ENCODE results near the gene APOE. TPM values are rescaled to one million over a fixed set of nuclear protein-coding genes. Genes with fewer than 3 reads are reported as not detected.

The APOE gene
- total RNA-seq (2022; extraction: Qiagen RNA extraction) = 11.7 to 21.1 TPM (median 12.6 TPM) in 5 replicates

DNA sequence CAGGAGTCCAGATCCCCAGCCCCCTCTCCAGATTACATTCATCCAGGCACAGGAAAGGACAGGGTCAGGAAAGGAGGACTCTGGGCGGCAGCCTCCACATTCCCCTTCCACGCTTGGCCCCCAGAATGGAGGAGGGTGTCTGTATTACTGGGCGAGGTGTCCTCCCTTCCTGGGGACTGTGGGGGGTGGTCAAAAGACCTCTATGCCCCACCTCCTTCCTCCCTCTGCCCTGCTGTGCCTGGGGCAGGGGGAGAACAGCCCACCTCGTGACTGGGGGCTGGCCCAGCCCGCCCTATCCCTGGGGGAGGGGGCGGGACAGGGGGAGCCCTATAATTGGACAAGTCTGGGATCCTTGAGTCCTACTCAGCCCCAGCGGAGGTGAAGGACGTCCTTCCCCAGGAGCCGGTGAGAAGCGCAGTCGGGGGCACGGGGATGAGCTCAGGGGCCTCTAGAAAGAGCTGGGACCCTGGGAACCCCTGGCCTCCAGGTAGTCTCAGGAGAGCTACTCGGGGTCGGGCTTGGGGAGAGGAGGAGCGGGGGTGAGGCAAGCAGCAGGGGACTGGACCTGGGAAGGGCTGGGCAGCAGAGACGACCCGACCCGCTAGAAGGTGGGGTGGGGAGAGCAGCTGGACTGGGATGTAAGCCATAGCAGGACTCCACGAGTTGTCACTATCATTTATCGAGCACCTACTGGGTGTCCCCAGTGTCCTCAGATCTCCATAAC lies at the start of gene APOE:
Gene APOE, plus strand, starts transcription at position 360 of the 724 bp plus-strand sequence. CDS start 829 bp downstream, outside the sequence.

DNA sequence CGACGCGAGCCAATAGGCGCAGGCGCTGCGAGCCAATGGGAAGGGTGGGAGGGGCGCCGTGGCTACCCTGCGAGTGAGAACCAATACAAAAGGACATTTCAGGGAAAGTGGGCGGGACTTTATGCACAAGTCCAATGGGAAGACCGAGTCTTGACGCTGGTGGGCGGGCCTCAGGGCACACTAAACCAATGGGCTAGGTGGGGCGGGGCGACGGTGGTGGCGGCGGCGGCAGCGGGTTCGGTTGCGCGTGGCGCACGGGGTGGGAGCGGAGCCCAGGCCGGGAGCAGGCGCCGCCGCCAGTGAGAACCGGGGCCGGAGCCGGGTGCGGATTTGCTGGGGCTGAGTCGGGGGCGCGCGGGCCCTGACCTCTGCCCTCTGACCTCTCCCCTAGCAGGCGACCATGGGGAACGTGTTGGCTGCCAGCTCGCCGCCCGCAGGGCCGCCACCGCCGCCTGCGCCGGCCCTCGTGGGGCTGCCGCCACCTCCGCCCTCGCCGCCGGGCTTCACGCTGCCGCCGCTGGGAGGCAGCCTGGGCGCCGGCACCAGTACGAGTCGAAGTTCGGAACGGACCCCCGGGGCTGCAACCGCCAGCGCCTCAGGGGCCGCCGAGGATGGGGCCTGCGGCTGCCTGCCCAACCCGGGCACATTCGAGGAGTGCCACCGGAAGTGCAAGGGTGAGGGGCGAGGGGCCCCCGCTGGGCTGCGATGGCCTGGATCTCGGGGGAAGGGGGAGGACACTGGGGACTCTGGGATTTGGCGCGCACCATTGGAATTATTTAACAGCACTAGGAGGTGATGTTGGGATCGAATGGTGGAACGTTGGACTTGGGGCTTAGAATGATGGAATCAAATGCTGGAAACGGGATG lies 14.3 kb upstream of the APOE start, which contains the start of gene TOMM40:
Gene TOMM40, plus strand, starts transcription at position 239 of the 867 bp plus-strand sequence. Its CDS starts 162 bp downstream, at position 401.

DNA sequence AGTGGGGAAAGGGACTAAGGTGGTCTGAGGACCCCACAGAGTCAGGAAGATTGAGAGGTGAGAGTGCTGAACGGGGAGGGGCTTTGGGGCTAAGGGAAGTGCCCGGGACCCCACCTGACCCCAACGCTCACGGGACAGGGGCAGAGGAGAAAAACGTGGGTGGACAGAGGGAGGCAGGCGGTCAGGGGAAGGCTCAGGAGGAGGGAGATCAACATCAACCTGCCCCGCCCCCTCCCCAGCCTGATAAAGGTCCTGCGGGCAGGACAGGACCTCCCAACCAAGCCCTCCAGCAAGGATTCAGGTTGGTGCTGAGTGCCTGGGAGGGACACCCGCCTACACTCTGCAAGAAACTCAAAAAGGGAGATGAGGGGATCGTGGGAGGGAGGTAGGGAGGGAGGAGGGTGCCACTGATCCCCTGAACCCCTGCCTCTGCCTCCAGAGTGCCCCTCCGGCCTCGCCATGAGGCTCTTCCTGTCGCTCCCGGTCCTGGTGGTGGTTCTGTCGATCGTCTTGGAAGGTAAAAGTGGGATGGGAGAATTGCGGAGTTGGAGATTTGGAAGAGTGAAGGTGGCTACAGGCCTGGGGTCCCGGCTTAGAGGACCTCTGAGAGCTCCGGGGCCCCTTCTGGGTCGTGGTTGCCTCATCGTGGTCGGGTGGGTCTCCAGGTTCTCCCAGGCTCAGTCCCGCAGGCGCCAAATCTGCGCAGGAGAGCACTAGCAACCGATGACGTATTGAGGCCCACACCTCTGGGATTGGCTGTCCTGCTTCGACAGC lies 9.0 kb downstream of the APOE start, which contains the start of gene APOC1:
Gene APOC1, plus strand, starts transcription at position 176 of the 774 bp plus-strand sequence. Its CDS starts 284 bp downstream, at position 460.

DNA sequence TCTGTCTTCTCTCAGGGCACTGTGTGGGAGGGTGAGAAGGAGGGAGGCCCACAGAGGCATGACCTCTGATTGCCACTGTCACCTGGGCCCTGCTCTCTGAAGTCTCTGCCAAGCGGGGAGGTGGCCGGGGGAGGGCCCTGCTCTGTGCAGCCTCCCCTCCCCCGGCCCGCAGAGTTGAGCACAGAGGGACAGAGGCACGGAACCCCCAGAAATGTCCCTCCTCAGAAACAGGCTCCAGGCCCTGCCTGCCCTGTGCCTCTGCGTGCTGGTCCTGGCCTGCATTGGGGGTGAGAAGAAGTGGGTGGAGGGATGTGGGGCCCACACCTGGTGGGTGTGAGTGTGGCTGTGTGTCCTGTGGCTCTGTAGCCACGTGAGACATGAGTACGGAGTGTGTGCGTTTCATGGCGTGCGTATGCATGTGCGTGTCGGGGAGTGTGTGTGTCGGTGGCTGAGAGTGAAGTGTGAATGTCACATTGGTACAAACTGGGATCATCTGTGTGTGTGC lies 36.5 kb downstream of the APOE start, which contains the start of gene APOC4:
Gene APOC4, plus strand, starts transcription at position 171 of the 505 bp plus-strand sequence. Its CDS starts 41 bp downstream, at position 212.

DNA sequence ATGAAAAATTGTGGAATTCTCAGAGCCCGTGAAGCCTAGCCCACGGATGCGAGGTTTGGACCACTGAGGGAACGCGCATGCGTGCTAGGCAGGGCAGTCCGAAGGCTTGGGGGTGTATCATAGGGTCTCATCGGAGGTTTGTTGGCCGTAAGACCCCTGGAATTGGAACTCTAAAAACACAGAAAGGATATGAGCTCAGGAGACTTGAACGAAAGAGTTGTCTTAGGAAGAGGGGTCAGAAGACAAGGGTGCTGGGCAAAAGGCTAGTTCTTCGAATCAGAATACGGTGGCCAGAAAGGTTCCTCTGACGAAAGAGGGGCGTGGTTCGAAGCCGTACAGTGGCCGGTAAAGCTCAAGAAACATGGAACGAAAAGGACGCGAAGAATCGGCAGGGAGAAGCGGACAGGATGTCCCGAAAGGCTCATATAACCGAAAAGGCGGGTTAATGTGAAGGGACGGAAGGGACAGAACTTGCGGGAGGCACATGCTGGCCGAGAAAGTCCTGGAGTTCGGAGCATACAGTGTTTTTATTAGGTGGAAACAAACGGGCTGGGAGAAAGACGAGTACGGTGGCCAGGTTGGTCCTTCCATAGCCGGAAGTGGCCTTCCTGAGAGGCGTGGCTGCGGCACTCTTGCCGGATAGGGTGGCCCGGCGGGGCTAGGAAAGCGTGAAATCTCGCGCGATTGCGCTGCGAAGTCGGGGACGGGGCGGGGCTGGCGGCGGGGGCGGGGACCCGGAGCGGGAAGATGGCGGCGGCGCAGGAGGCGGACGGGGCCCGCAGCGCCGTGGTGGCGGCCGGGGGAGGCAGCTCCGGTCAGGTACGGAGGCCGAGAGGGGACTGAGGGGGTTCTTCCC lies 49.3 kb downstream of the APOE start, which contains the start of gene CLPTM1:
Gene CLPTM1, plus strand, starts transcription at position 732 of the 856 bp plus-strand sequence. Its CDS starts 16 bp downstream, at position 748.

Other genes with a start within 250 kb of the APOE start
- 8.8 to 10.3 TPM (median 9.3 TPM) in 5 replicates for gene CEACAM19, start 234.3 kb upstream of the APOE start, total RNA-seq (2022; extraction: Qiagen RNA extraction)
- 0.08 to 0.12 TPM (median 0.08 TPM) in 4 of 5 replicates, not detected in the other for gene CEACAM16, start 206.6 kb upstream of the APOE start, total RNA-seq (2022; extraction: Qiagen RNA extraction)
- 36.7 to 63.9 TPM (median 55.2 TPM) in 5 replicates for gene BCL3, start 157.1 kb upstream of the APOE start, total RNA-seq (2022; extraction: Qiagen RNA extraction)
- gene CBLC, start 127.9 kb upstream of the APOE start, total RNA-seq (2022; extraction: Qiagen RNA extraction) = not detected in 5 replicates
- gene BCAM, start 96.7 kb upstream of the APOE start, total RNA-seq (2022; extraction: Qiagen RNA extraction) = 67.1 to 85.2 TPM (median 79.0 TPM) in 5 replicates
- gene NECTIN2, start 59.5 kb upstream of the APOE start, total RNA-seq (2022; extraction: Qiagen RNA extraction) = 69.2 to 81.2 TPM (median 78.2 TPM) in 5 replicates
- gene TOMM40, start 14.5 kb upstream of the APOE start, total RNA-seq (2022; extraction: Qiagen RNA extraction) = 189 to 243 TPM (median 226 TPM) in 5 replicates
- 94.7 to 123 TPM (median 118 TPM) in 5 replicates for gene APOC1, start 8.8 kb downstream of the APOE start, total RNA-seq (2022; extraction: Qiagen RNA extraction)
- gene APOC4, start 36.4 kb downstream of the APOE start, total RNA-seq (2022; extraction: Qiagen RNA extraction) = not detected in 5 replicates
- gene APOC2, start 40.3 kb downstream of the APOE start, total RNA-seq (2022; extraction: Qiagen RNA extraction) = 0.30 TPM in 1 of 5 replicates, not detected in the others
- 151 to 173 TPM (median 167 TPM) in 5 replicates for gene CLPTM1, start 49.6 kb downstream of the APOE start, total RNA-seq (2022; extraction: Qiagen RNA extraction)
- 21.3 to 43.3 TPM (median 38.2 TPM) in 5 replicates for gene RELB, start 95.7 kb downstream of the APOE start, total RNA-seq (2022; extraction: Qiagen RNA extraction)
- gene CLASRP, start 133.2 kb downstream of the APOE start, total RNA-seq (2022; extraction: Qiagen RNA extraction) = 55.9 to 67.9 TPM (median 66.7 TPM) in 5 replicates
- 10.4 to 18.7 TPM (median 17.3 TPM) in 5 replicates for gene ZNF296, start 170.7 kb downstream of the APOE start, total RNA-seq (2022; extraction: Qiagen RNA extraction)
- 90.8 to 101 TPM (median 95.9 TPM) in 5 replicates for gene GEMIN7, start 173.5 kb downstream of the APOE start, total RNA-seq (2022; extraction: Qiagen RNA extraction)
- 32.8 to 43.5 TPM (median 38.7 TPM) in 5 replicates for gene PPP1R37, start 187.4 kb downstream of the APOE start, total RNA-seq (2022; extraction: Qiagen RNA extraction)

Data from A549 treated with Hydrocortisone at 1 μM for 4 hours (cell line).